HCT116 (cell line): ENCODE data around the gene ATG4A.

Source experiments
- CTCF ChIP-seq, 3 experiments: fragments of 200-600 bp in 1 of 3; sonication (generic) in 1 of 3; IDR thresholded peaks in 2 of 3; conservative IDR thresholded peaks in 1 of 3; 2 replicates each; pipeline ENCODE4 v1.5.1; 2012 to 2017; ENCODE audit warnings: low read depth in 2 of 3, low read length in 2 of 3, antibody characterized with exemption in 1 of 3, borderline replicate concordance in 1 of 3, control low read depth in 1 of 3, mild to moderate bottlenecking in 1 of 3, mixed read lengths in 1 of 3, mixed run types in 1 of 3, moderate library complexity in 1 of 3; ENCODE audit not compliant: insufficient read depth in 1 of 3
- EGR1 ChIP-seq: IDR thresholded peaks from 2 replicates; pipeline ENCODE4 v1.6.1; 2012; ENCODE audit warnings: low read depth
- EZH2 ChIP-seq: fragments of 200-600 bp; sonication (generic); IDR thresholded peaks from 2 replicates; pipeline ENCODE4 v1.6.1; 2017; ENCODE audit warnings: antibody characterized with exemption, mixed run types
- MAX ChIP-seq: IDR thresholded peaks from 2 replicates; pipeline ENCODE4 v1.6.1; 2012
- POLR2A ChIP-seq: IDR thresholded peaks from 2 replicates; pipeline ENCODE4 v1.7.0; 2011; ENCODE audit warnings: borderline replicate concordance; ENCODE audit not compliant: insufficient read depth, insufficient read length; ENCODE audit errors: extremely low read depth
- POLR2AphosphoS5 ChIP-seq: IDR thresholded peaks from 2 replicates; pipeline ENCODE4 v1.6.1; 2011; ENCODE audit warnings: mild to moderate bottlenecking, low read depth, low read length, moderate library complexity
- SP1 ChIP-seq: IDR thresholded peaks from 2 replicates; pipeline ENCODE4 v1.6.1; 2012; ENCODE audit warnings: low read depth
- YY1 ChIP-seq: IDR thresholded peaks from 2 replicates; pipeline ENCODE4 v1.6.1; 2011; ENCODE audit warnings: low read length, low read depth, moderate library complexity, mild to moderate bottlenecking; ENCODE audit not compliant: insufficient replicate concordance; ENCODE audit errors: extremely low read depth
- ZBTB33 ChIP-seq: IDR thresholded peaks from 2 replicates; pipeline ENCODE4 v1.6.1; 2011; ENCODE audit warnings: mild to moderate bottlenecking, low read length, moderate library complexity; ENCODE audit not compliant: insufficient replicate concordance; ENCODE audit errors: extremely low read depth

GRCh38 chrX:108159028-108159670 is 67.6 kb downstream of the ATG4A start:
- TF ChIP-seq YY1 = no peak
- no peak for TF ChIP-seq MAX
- TF ChIP-seq POLR2A = no peak
- TF ChIP-seq SP1 = no peak
- no peak for TF ChIP-seq CTCF (IDR thresholded peaks at IDR 0.05 in 2 of 3, conservative IDR thresholded peaks at IDR 0.05 in 1 of 3; ENCODE audit: borderline replicate concordance in 1 of 3, insufficient read depth in 1 of 3, low read depth in 2 of 3, low read length in 2 of 3)
- no peak for TF ChIP-seq EZH2
- TF ChIP-seq POLR2AphosphoS5 = no peak
- no peak for TF ChIP-seq ZBTB33
- no peak for TF ChIP-seq EGR1
